Prostate gland (tissue), 2 donors: ENCODE data around the gene MED13. TPM values are rescaled to one million over a fixed set of nuclear protein-coding genes. Genes with fewer than 3 reads are reported as not detected.

Experiments used
- DNase-seq: peaks from one replicate; pipeline ENCODE4 v3.0.0-alpha.2; 2019; ENCODE audit warnings: low spot score
- H3K27ac ChIP-seq, 2 donors: fragments of 200-600 bp; sonication (generic); 2 replicates each; pipeline ENCODE4 v1.5.1; 2017 to 2019
- H3K27me3 ChIP-seq: fragments of 200-600 bp; sonication (generic); replicated peaks from 2 replicates; pipeline ENCODE4 v1.5.1; 2019; ENCODE audit not compliant: insufficient read depth
- H3K36me3 ChIP-seq, 2 donors: fragments of 200-600 bp; sonication (generic); 1 replicate in 1 of 2; 2 replicates in 1 of 2; pipeline versions ENCODE4 v1.5.1 to v1.8.1; 2017 to 2019
- H3K4me1 ChIP-seq: fragments of 200-600 bp; sonication (generic); replicated peaks from 2 replicates; pipeline ENCODE4 v1.5.1; 2019
- H3K4me3 ChIP-seq, 2 donors: fragments of 200-600 bp; sonication (generic); 2 replicates each; pipeline ENCODE4 v1.5.1; 2017 to 2019
- H3K9me3 ChIP-seq: fragments of 200-600 bp; sonication (generic); 2 replicates; pipeline ENCODE4 v1.5.1; 2017
- CTCF ChIP-seq, 4 experiments: fragments of 200-600 bp in 2 of 4; fragments of 450-650 bp in 2 of 4; sonication (generic) in 2 of 4; IDR thresholded peaks; 1 replicate in 3 of 4; 2 replicates in 1 of 4; pipeline ENCODE4 v1.5.1; 2016 to 2019; ENCODE audit warnings: antibody characterized with exemption in 4 of 4, mild to moderate bottlenecking in 2 of 4, moderate library complexity in 2 of 4
- POLR2A ChIP-seq: fragments of 450-650 bp; IDR thresholded peaks from one replicate; pipeline ENCODE4 v1.6.1; 2016; ENCODE audit warnings: antibody characterized with exemption, mild to moderate bottlenecking
- POLR2AphosphoS5 ChIP-seq: sonication (generic); formaldehyde crosslinking; IDR thresholded peaks from one replicate; pipeline ENCODE4 v1.6.1; 2017; ENCODE audit warnings: antibody characterized with exemption
- WGBS: methylation state at CpG from one replicate; pipeline ENCODE4 v1.1.5; 2018; 5-methylcytosine and 5-hydroxymethylcytosine counted together
- intact Hi-C: fragments of 100-400 bp; cut with DNase I; formaldehyde crosslinking; loops from one replicate; pipeline ENCODE4 v1.14.2; 2022
- total RNA-seq, 2 donors: library from RNA; depleted of rRNA; stranded (reverse); fragments of >200 nt; gene quantifications; one replicate each; pipeline ENCODE4 v1.1.0, GENCODE V29; 2016

Gene MED13
- total RNA-seq, 2 donors from 2014 or later: 45.4 to 72.1 TPM

GRCh38 chr17:62024866-62025265, 40.2 kb downstream of the MED13 start:
- intact Hi-C loops: no loop called here
- 71% methylated on average over 2 of the region's 2 CpGs for WGBS
- peaks cover 0 to 12% of the 10 kb centered on the region in 2 donors for H3K36me3 ChIP-seq
- H3K9me3 ChIP-seq: no peaks in the 10 kb centered on the region
- H3K27ac ChIP-seq: no peak overlapping the region
- DNase-seq: no peak
- H3K4me3 ChIP-seq: no peak overlapping the region
- TF ChIP-seq POLR2AphosphoS5 (no peak), POLR2A (no peak), CTCF (IDR thresholded peaks at IDR 0.05) (no peak)
- no peaks in the 10 kb centered on the region for H3K27me3 ChIP-seq
- H3K4me1 ChIP-seq: no peaks in the 10 kb centered on the region

GRCh38 chr17:62017912-62018311, 47.2 kb downstream of the MED13 start:
- no peaks in the 10 kb centered on the region for H3K4me1 ChIP-seq
- H3K27ac ChIP-seq: no peak overlapping the region
- intact Hi-C loops: no loop called here
- H3K36me3 ChIP-seq: no peaks in the 10 kb centered on the region
- no peak overlapping the region for H3K4me3 ChIP-seq
- DNase-seq: no peak
- H3K27me3 ChIP-seq: no peaks in the 10 kb centered on the region
- no peaks in the 10 kb centered on the region for H3K9me3 ChIP-seq
- TF ChIP-seq CTCF (IDR thresholded peaks at IDR 0.05) (no peak), POLR2A (no peak), POLR2AphosphoS5 (no peak)

- H3K36me3 ChIP-seq: no peaks in the 10 kb centered on the region
- H3K4me3 ChIP-seq: no peak overlapping the region
- H3K27me3 ChIP-seq: no peaks in the 10 kb centered on the region
- no peaks in the 10 kb centered on the region for H3K9me3 ChIP-seq
- intact Hi-C loops: no loop called here
- no peak for DNase-seq
- H3K4me1 ChIP-seq: no peaks in the 10 kb centered on the region
- no peak overlapping the region for H3K27ac ChIP-seq
- 84% methylated on average over 1 of the region's 1 CpG for WGBS
- no peak for TF ChIP-seq POLR2A
- no peak for TF ChIP-seq POLR2AphosphoS5
- TF ChIP-seq CTCF (IDR thresholded peaks at IDR 0.05): no peak
Observed at GRCh38 chr17:62017496-62017895, 47.6 kb downstream of the MED13 start.

- intact Hi-C loops: no loop called here
- 100% methylated on average over 1 of the region's 1 CpG for WGBS
Observed at GRCh38 chr17:62014526-62014925, 50.6 kb downstream of the MED13 start.

More at GRCh38 chr17:62014526-62014925, 50.6 kb downstream of the MED13 start:
- H3K9me3 ChIP-seq: no peaks in the 10 kb centered on the region
- DNase-seq: no peak
- no peaks in the 10 kb centered on the region for H3K4me1 ChIP-seq
- H3K27ac ChIP-seq: no peak overlapping the region
- TF ChIP-seq POLR2AphosphoS5 (no peak), POLR2A (no peak), CTCF (IDR thresholded peaks at IDR 0.05) (no peak)
- H3K4me3 ChIP-seq: no peak overlapping the region
- no peaks in the 10 kb centered on the region for H3K27me3 ChIP-seq
- H3K36me3 ChIP-seq: no peaks in the 10 kb centered on the region
